Heart right ventricle (tissue), 16 donors: Measurements from ENCODE around the gene TNS1. TPM values are rescaled to one million over a fixed set of nuclear protein-coding genes. Genes with fewer than 3 reads are reported as not detected.

Experiments used
- ATAC-seq, 8 donors: fragments of 200-7000 bp; cut with Tn5 transposase; one replicate each; pipeline ENCODE4 v1.9.1; 2020; ENCODE audit warnings: mild to moderate bottlenecking in 8 of 8, moderate library complexity in 8 of 8, moderate number of reproducible peaks in 1 of 8
- DNase-seq, 2 donors: peaks; one replicate each; pipeline ENCODE4 v3.0.0-alpha.2; 2020
- H3K27ac ChIP-seq, 10 donors: fragments of 200-600 bp; sonication (generic) in 2 of 10; one replicate each; pipeline versions ENCODE4 v1.5.0 to v1.8.0; 2020 to 2022; ENCODE audit warnings: mild to moderate bottlenecking in 3 of 10
- H3K27me3 ChIP-seq, 7 donors: fragments of 200-600 bp; one replicate each; pipeline ENCODE4 v1.8.0; 2021 to 2022; ENCODE audit warnings: mild to moderate bottlenecking in 2 of 7
- H3K36me3 ChIP-seq, 9 donors: fragments of 200-600 bp; sonication (generic) in 1 of 9; one replicate each; pipeline versions ENCODE4 v1.5.0 to v1.8.0; 2020 to 2022; ENCODE audit warnings: mild to moderate bottlenecking in 2 of 9
- H3K4me1 ChIP-seq, 9 donors: fragments of 200-600 bp; sonication (generic) in 1 of 9; one replicate each; pipeline versions ENCODE4 v1.5.0 to v1.8.0; 2020 to 2022; ENCODE audit warnings: mild to moderate bottlenecking in 4 of 9
- H3K4me3 ChIP-seq, 10 donors: fragments of 200-600 bp; sonication (generic) in 2 of 10; one replicate each; pipeline versions ENCODE4 v1.5.0 to v1.8.0; 2020 to 2022; ENCODE audit warnings: mild to moderate bottlenecking in 7 of 10, moderate library complexity in 2 of 10
- H3K9me3 ChIP-seq, 11 donors: fragments of 200-600 bp in 10 of 11; sonication (generic) in 2 of 11; one replicate each; pipeline versions ENCODE4 v1.5.0 to v1.8.0; 2013 to 2022; ENCODE audit warnings: mild to moderate bottlenecking in 2 of 11, control low read depth in 1 of 11, moderate library complexity in 1 of 11
- CTCF ChIP-seq, 9 donors: fragments of 200-600 bp; sonication (generic) in 2 of 9; IDR thresholded peaks; one replicate each; pipeline versions ENCODE4 v1.5.0 to v1.8.0; 2021 to 2022; ENCODE audit warnings: antibody characterized with exemption in 9 of 9, mild to moderate bottlenecking in 5 of 9, moderate library complexity in 1 of 9
- WGBS, 2 donors: extraction: QIAGEN DNeasy Blood & Tissue Kit; methylation state at CpG; one replicate each; pipeline ENCODE4 v1.1.7; 2013; ENCODE audit warnings: inconsistent platforms in 1 of 2; 5-methylcytosine and 5-hydroxymethylcytosine counted together
- intact Hi-C, 10 donors: fragments of 100-400 bp; cut with DNase I; formaldehyde crosslinking; loops; one replicate each; pipeline versions ENCODE4 v1.11.1 to v1.14.2; 2022
- polyA plus RNA-seq, 2 donors: library from polyadenylated mRNA; stranded (reverse); fragments of 200-250 nt; gene quantifications; one replicate each; pipeline ENCODE4 v1.2.3, GENCODE V29; 2013
- total RNA-seq, 10 donors: library from RNA; stranded (reverse); fragmentation: NEBNext Ultra II Directional in 3 of 10; extraction: Animal tissue kit (Norgen Biotek cat#: 25700) in 3 of 10; gene quantifications; one replicate each; pipeline versions ENCODE4 v1.2.1 to v1.2.4, GENCODE V29; 2021 to 2023
- donor health status: Arrhythmogenic right ventricular cardiomyopathy.
- donor health status: ischemic (EF 13 %, LVEDD 7.1; RV severe dilation, severe dysfunction).
- donor health status: healthy with polysubstance abuse.
- donor health status: DM: no; HTN: yes; CAD: no.
- donor health status: DM: no; HTN: no; CAD: no.
- donor health status: ischemic (EF 25% LVEDD 6.9; RV normal size, moderate dysfunction).
- donor health status: ischemic (EF 25% LVEDD 5.7; RV mildly dilated, moderate dysfunction).
- donor health status: healthy.
- donor health status: DM: yes; HTN: yes; CAD: no.
- donor health status: Ischemic cardiomyopathy.
- donor health status: ischemic (EF 35%, LVEDD 5.7; RV mildly dilated, moderate dysfunction).
- donor health status: nonischemic (EF 11% LVEDD 7.7; RV severe dilation, severe dysfunction).
- donor health status: DM: yes; HTN: yes; CAD: no.
- donor health status: PGD.
- donor health status: ischemic (EF 29% LVEDD 5.4; RV normal size, mild dysfunction).
- donor health status: nonischemic (EF 23%, LVEDD 6.1; RV moderate dilation, normal function).

Gene TNS1
- total and polyA plus RNA-seq, 12 donors: 64.6 to 844 (median 731) TPM

DNA sequence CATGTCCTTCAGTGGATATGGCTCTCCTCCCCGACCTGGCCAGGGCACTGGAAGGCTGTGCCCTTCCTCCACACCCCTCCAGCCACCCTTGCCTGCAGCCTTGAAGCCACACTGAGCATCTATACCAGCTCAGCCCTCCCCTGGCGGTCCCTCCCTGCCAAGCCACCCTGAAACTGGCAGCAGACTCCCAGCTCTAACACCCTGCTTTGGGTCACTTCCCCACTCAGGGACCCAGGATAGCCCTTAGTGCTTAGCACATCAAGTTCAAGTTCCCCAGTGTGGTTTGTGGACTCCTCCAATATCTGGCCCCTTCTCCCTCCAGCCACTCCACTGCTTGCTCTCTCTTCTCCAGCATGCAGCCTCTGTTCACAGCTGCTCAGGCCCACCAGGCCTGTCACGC, 89.4 kb downstream of the TNS1 start:
- 59% methylated on average over 3 of the region's 3 CpGs for WGBS, 2 donors
- peak; percentile 2 to 10 (median 5) for ATAC-seq
- Histone ChIP-seq H3K4me3 (peak overlapping the region in 3 of 10 donors; percentile 19 to 28 (median 23)), H3K27me3 (no peaks in the 10 kb centered on the region), H3K4me1 (peaks cover 77 to 100% (median 99%) of the 10 kb centered on the region in 9 donors), H3K36me3 (peaks cover 0 to 39% (median 25%) of the 10 kb centered on the region in 9 donors), H3K27ac (peak overlapping the region; percentile 83 to 99 (median 94)), H3K9me3 (no peaks in the 10 kb centered on the region)
- no peak for DNase-seq
- TF ChIP-seq CTCF (IDR thresholded peaks at IDR 0.05): peak in 1 of 9 donors; percentile 17
- intact Hi-C loops: no loop called here

- Histone ChIP-seq H3K9me3 (no peaks in the 10 kb centered on the region), H3K4me1 (peaks cover 79 to 100% (median 99%) of the 10 kb centered on the region in 9 donors), H3K27ac (peak overlapping the region; percentile 83 to 99 (median 94)), H3K4me3 (peak overlapping the region in 6 of 10 donors; percentile 11 to 28 (median 21)), H3K27me3 (no peaks in the 10 kb centered on the region), H3K36me3 (peaks cover 0 to 31% (median 17%) of the 10 kb centered on the region in 9 donors)
- TF ChIP-seq CTCF (IDR thresholded peaks at IDR 0.05): no peak
- intact Hi-C loops: no loop called here
- peak in 7 of 8 donors; percentile 2 to 42 (median 26) for ATAC-seq
- DNase-seq: no peak
- 20 to 26% methylated on average over 24 to 25 of the region's 25 CpGs for WGBS, 2 donors
Measured at GRCh38 chr2:217912098-217913024, 90.4 kb downstream of the TNS1 start.

DNA sequence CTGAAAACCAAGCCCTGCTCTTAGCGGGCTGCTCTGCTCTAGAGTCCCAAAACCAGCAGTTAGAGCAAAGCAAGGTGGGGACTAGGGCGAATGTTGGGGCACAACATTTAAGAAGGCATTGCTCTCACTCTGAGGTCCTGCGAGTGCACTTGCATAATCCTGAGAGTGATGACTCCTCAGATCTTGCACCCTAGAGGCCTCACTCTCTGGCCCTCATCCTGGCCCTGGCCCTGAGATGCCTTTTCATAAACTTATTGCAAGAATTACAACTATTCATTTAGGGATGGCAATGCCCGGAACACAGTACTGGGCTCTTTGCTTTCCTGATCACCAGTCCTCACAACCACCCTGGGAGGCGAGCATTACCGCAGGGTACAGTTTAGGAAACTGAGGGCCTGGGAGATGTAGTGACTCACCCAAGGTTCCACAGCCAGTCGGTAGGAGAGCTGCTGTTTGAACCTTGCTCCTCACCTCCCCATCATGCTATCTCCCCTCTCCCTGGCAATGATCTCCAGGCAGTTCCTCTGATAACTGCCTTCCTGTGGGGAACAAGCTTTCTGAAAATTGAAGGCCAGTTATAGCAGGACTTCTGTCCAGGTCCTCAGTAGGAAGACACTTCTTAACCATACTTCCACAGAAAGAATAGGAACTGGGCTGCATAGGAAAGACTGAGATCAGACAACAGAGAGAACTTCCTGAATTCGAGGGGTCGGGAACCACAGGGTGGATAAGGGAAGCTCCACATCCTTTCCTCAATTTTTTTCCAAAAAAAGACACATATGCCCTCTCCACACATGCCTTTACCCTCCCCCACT, 91.3 kb downstream of the TNS1 start:
- H3K9me3 ChIP-seq: no peaks in the 10 kb centered on the region
- 46 to 53% methylated on average over 9 of the region's 9 CpGs for WGBS, 2 donors
- intact Hi-C loops: no loop called here
- DNase-seq (no peak), ATAC-seq (peak in 1 of 8 donors; percentile 16)
- H3K27ac ChIP-seq: peak overlapping the region; percentile 83 to 99 (median 94)
- peaks cover 0 to 38% (median 17%) of the 10 kb centered on the region in 9 donors for H3K36me3 ChIP-seq
- H3K27me3 ChIP-seq: no peaks in the 10 kb centered on the region
- peak overlapping the region in 3 of 10 donors; percentile 23 to 28 (median 24) for H3K4me3 ChIP-seq
- H3K4me1 ChIP-seq: peaks cover 79 to 100% (median 99%) of the 10 kb centered on the region in 9 donors
- TF ChIP-seq CTCF (IDR thresholded peaks at IDR 0.05): no peak

GRCh38 chr2:217910875-217911212, 92.0 kb downstream of the TNS1 start:
- DNase-seq (no peak), ATAC-seq (no peak)
- intact Hi-C loops: no loop called here
- peak overlapping the region in 1 of 10 donors; percentile 4 for H3K4me3 ChIP-seq
- H3K9me3 ChIP-seq: no peaks in the 10 kb centered on the region
- no peak for TF ChIP-seq CTCF (IDR thresholded peaks at IDR 0.05)
- H3K27me3 ChIP-seq: no peaks in the 10 kb centered on the region
- peaks cover 0 to 38% (median 13%) of the 10 kb centered on the region in 9 donors for H3K36me3 ChIP-seq
- H3K27ac ChIP-seq: peak overlapping the region; percentile 83 to 99 (median 94)
- peaks cover 83 to 100% (median 99%) of the 10 kb centered on the region in 9 donors for H3K4me1 ChIP-seq
